ENCODE data around the gene METTL9.

METTL9 gene

DNA sequence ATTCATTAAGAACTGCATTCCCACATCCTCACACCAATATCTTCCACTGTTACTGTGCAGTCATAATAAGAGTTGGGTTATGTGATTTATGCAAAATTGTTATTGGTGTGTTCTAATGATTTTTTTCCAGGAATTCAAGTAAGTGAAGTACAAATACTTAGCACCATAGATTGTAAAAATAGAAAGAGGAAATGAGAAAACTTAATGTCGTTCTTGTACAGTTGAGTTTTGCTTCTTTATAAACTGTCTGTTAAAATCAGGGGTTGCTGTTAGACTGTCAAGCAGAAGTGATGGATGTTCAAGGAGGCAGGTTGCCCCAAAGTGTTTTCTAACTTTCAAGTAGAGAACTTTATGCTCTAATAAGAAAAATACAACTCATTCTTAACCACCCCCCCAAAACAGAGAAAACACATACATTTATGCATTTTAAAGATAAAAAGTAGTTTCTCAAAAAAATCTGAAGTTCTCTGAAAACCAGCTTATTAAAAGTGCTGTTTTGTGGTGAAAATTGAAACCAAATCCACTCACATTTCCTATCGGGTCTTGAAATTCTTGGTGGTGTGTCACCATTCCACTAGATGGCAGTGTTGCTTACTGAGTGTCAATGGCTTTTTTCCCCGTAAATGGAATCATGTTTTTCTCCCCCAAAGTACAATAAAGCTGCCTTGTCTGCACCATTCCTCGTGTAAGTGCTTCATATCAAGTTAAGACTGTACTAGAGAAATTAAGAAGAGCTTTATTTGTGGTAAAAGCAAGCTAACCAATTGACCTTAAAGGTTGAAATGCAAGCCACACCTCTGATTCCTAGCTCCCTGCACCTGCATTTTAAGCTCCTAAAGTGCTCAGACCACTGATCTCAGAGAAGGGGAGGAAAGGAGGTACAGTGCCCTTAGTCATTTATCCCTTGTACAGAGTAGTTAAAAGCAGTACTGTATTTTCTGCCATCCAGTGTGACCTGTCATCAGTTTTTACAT, 57.7 kb downstream of the METTL9 start:
- no peak overlapping the region for H3K4me3 ChIP-seq (ENCODE audit: low read length)
- peak; percentile 6 for DNase-seq (ENCODE audit: low read depth)
- TF ChIP-seq, protein P1, sequence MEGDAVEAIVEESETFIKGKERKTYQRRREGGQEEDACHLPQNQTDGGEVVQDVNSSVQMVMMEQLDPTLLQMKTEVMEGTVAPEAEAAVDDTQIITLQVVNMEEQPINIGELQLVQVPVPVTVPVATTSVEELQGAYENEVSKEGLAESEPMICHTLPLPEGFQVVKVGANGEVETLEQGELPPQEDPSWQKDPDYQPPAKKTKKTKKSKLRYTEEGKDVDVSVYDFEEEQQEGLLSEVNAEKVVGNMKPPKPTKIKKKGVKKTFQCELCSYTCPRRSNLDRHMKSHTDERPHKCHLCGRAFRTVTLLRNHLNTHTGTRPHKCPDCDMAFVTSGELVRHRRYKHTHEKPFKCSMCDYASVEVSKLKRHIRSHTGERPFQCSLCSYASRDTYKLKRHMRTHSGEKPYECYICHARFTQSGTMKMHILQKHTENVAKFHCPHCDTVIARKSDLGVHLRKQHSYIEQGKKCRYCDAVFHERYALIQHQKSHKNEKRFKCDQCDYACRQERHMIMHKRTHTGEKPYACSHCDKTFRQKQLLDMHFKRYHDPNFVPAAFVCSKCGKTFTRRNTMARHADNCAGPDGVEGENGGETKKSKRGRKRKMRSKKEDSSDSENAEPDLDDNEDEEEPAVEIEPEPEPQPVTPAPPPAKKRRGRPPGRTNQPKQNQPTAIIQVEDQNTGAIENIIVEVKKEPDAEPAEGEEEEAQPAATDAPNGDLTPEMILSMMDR (conservative IDR thresholded peaks at IDR 0.05; ENCODE audit: low read depth, low read length): peak; percentile 89

DNA sequence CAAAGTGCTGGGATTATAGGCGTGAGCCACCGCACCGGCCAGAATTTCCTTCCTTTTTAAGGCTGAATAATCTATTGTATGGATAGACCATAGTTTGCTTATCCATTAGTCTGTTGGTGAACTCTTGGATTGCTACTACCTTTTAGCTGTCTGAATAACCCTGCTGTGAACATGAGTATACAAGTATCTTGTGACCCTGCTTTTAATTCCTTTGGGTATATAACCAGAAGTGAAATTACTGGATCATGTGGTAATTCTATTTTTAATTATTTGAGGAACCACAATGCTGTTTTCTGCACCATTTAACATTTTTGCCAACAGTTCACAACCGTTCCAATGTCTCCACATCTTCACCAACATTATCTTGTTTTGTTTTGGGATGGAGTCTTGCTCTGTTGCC, 59.7 kb downstream of the METTL9 start:
- no peak for DNase-seq (ENCODE audit: low read depth)
- H3K4me3 ChIP-seq (ENCODE audit: low read length): no peak overlapping the region
- TF ChIP-seq, protein P1 (conservative IDR thresholded peaks at IDR 0.05; ENCODE audit: low read depth, low read length): no peak

DNA sequence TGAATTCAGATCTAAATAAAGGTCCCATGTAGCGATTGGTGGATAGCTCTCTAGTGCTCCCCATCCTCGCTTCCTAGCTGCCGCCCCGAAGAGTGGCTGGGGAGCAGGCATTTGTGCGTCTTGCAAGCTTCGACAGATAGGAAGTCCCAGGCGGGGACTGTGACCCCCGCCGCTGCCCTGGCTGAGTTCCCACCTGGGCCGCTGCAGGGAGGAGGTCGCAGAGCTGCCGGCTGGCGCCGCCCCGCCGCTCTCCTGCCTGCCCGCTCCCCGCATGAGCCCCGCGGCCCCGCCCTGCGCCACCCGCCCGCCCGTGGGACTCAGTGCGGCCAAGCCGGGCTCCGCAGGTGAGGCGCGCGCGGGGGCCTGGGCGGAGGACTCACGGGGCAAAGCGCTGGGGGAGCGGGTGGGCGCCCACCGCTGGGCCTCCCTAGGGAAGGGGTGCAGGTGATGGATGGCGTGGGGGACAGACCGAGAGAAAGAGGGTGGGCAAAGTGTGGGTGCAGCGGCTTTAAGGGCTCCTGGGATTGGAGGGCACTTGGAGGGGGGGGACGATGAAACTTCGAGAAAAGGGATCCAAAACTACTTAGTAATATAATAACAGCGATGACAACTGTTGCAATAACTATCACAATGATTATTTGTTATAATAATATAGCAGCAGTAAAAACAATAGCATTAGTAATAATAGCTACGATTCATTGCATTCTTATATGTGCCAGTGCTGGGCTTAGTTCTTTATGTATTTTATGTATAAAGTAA, 64.7 kb downstream of the METTL9 start, which contains the start of gene OTOA:
Gene OTOA, plus strand, starts transcription at position 80 of the 759 bp plus-strand sequence. CDS start 14,547 bp downstream, outside the sequence.
- no peak for DNase-seq (ENCODE audit: low read depth)
- TF ChIP-seq, protein P1 (conservative IDR thresholded peaks at IDR 0.05; ENCODE audit: low read depth, low read length): no peak
- peak within 1 kb of the TSS; percentile 22 for H3K4me3 ChIP-seq (ENCODE audit: low read length)

DNA sequence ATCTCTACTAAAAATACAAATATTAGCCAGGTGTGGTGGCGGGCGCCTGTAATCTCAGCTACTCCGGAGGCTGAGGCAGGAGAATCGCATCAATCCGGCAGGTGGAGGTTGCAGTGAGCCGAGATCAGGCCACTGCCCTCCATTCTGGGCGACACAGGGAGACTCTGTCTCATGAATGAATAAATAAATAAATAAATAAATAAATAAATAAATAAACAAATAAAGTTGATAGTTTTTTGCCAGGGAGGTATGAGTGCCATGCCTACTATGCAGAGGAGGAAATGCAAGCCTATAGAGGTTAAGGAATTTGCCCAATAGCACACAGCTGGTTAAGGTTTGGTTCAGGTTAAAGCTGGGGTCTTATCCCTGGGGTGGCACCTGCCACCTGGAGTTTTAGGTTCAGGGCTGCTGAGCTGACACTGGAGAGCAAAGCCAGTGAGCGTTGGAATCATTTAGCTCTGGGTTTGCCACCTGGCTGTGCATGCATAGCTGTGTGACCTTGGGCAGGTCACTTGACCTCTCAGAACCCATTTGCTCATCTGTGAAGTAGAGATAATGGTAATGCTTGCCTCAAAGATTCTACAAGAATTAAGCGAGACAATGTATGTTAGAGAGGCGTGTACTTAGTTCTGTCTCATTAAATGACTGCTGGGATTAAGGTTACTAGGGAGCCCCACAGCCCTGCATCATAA, 65.6 kb downstream of the METTL9 start:
- TF ChIP-seq, protein P1 (conservative IDR thresholded peaks at IDR 0.05; ENCODE audit: low read depth, low read length): no peak
- DNase-seq (ENCODE audit: low read depth): no peak
- no peak overlapping the region for H3K4me3 ChIP-seq (ENCODE audit: low read length)

DNA sequence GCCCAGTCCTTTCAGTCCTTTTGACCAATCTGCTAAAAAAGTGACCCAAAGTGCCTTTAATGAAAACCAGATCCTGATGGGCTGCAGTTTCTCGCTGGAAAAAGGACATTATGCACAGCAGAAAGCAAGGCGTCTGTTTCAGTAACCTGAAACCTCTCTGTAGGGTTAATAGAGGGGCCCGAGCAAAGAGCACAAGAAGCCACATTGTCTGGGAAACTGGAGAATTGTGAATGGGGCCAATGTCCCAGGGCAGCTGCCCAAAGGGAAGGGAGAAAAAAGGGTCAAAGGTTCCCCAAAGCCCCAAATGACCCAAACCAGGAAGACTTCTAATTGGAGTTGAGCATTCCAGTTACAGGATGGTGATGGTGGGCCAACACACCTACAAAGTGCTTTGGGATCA, 67.4 kb downstream of the METTL9 start:
- TF ChIP-seq, protein P1 (conservative IDR thresholded peaks at IDR 0.05; ENCODE audit: low read depth, low read length): no peak
- DNase-seq (ENCODE audit: low read depth): no peak
- H3K4me3 ChIP-seq (ENCODE audit: low read length): no peak overlapping the region

DNA sequence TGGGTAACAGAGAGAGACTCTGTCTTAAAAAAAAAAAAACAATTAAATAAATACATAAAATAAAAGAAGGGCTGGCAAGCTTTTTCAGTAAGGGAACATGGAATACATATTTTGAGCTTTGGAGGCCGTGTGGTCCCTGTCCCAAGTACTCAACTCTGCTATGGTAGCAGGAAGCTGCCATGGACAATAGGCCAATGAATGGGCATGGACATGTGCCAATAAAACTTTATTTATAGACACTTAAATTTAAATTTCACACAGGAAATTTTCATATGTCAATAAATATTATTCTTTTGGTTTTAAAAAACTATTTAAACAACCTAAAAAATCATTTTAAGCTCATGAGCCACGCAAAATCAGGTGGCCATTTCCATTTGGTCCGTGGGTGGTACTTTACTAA, 68.2 kb downstream of the METTL9 start:
- TF ChIP-seq, protein P1 (conservative IDR thresholded peaks at IDR 0.05; ENCODE audit: low read depth, low read length): no peak
- no peak for DNase-seq (ENCODE audit: low read depth)
- H3K4me3 ChIP-seq (ENCODE audit: low read length): no peak overlapping the region

All from retinal pigment epithelial cell (primary cell).